Kidney epithelial cell (primary cell): ENCODE measurements around the gene MRPL37. TPM values are rescaled to one million over a fixed set of nuclear protein-coding genes. Genes with fewer than 3 reads are reported as not detected.

Experiments used
- DNase-seq: peaks from one replicate; pipeline ENCODE4 v3.0.0-alpha.2; 2010; ENCODE audit warnings: low read depth
- H3K27me3 ChIP-seq: 2 replicates; pipeline ENCODE4 v1.6.0; 2011; ENCODE audit warnings: low read length; ENCODE audit not compliant: control insufficient read depth, insufficient read depth
- H3K36me3 ChIP-seq: 2 replicates; pipeline ENCODE4 v1.5.1; 2011; ENCODE audit warnings: low read length; ENCODE audit not compliant: control insufficient read depth, insufficient read depth
- H3K4me3 ChIP-seq: 2 replicates; pipeline ENCODE4 v1.5.1; 2011; ENCODE audit warnings: low read depth, mild to moderate bottlenecking, control low read depth, low read length
- CTCF ChIP-seq: IDR thresholded peaks from 2 replicates; pipeline ENCODE4 v1.5.1; 2011; ENCODE audit warnings: mild to moderate bottlenecking, moderate library complexity, low read length, control low read depth, inconsistent platforms; ENCODE audit not compliant: insufficient read depth, poor library complexity, severe bottlenecking
- total RNA-seq: library from RNA; depleted of rRNA; stranded (reverse); fragments of >200 nt; gene quantifications from 2 replicates; pipeline ENCODE4 v1.2.3, GENCODE V29; 2015

Gene MRPL37
- total RNA-seq, 1 donor from 2014 or later: 124 TPM

DNA sequence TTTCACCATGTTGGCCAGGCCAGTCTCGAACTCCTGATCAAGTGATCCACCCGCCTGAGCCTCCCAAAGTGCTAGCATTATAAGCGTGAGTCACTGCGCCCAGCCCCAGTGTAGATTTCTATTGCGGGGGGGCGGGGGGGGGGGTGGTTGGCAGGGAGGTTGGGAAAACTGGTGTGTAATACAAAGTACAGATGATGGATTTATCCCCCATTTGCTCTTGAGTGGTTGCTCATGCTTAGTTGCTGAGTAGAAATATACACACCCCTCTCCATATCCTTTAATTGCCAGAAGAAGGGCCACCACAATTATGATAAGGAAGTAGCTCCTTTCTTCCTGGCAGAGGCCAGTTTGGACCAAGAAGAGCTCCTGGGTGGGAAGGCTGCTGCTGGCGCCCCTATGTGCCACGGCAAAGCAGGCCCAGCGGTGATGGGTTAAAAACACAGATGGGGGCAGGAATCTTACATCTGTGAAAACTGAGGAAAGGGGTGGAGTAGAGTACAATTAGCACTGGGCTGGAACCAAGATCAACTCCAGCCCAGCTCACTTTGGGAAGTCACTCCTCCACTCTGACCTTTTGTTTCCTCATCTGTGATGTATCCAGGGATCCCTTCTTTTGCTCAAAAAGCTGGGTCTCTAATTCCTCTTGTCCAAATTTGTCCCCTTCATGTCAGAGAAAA is 55.2 kb downstream of the MRPL37 start:
- no peaks in the 10 kb centered on the region for H3K36me3 ChIP-seq
- H3K27me3 ChIP-seq: no peaks in the 10 kb centered on the region
- TF ChIP-seq CTCF: no peak
- no peak overlapping the region for H3K4me3 ChIP-seq
- DNase-seq: no peak

DNA sequence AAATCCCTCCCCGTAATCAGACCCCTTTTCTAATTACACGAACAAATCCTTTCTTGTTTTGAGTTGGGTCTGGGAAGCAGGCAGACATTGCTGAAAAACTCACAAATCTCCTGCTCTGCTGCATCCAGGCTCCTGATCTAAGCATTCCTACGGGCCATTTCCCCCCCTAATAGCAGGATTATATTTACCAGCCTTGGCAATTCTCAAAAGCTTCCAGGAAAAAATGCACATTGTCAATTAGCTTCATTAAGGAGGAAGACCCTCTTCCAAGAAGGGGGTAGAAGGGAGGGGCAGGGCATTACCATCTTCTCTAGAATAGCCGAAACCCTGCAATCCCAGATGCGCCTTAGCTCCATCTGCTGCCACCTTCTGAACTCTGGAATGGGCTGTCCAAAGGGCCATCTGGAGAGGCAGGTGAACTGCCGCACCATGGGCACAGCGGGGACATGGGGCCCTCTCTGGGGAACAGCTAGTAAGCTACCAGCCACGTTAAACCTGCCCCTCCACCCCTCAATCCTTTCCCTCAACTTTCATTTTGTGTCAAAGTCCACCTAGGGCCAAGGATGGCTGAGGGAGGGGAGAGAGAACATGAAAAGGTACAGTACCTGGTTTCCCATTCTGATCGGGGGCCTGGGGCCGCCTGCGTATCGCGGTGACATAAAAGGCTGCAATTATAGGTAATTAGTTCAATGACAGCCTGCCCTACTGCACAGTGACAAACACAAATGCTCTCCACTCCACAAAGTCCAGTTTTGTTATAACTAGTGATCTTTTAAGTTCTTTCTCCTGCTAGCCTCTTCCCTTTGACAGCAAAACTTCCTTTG is 56.8 kb downstream of the MRPL37 start:
- TF ChIP-seq CTCF: no peak
- DNase-seq: no peak
- H3K36me3 ChIP-seq: no peaks in the 10 kb centered on the region
- no peak overlapping the region for H3K4me3 ChIP-seq
- no peaks in the 10 kb centered on the region for H3K27me3 ChIP-seq

GRCh38 chr1:54257346-54257620 is 57.3 kb downstream of the MRPL37 start:
- H3K36me3 ChIP-seq: no peaks in the 10 kb centered on the region
- H3K4me3 ChIP-seq: no peak overlapping the region
- no peak for DNase-seq
- no peak for TF ChIP-seq CTCF
- H3K27me3 ChIP-seq: no peaks in the 10 kb centered on the region

- no peak for TF ChIP-seq CTCF
- Histone ChIP-seq H3K36me3 (no peaks in the 10 kb centered on the region), H3K27me3 (no peaks in the 10 kb centered on the region), H3K4me3 (no peak overlapping the region)
- no peak for DNase-seq
These were observed 57.9 kb downstream of the MRPL37 start for GRCh38 chr1:54257876-54258275.

DNA sequence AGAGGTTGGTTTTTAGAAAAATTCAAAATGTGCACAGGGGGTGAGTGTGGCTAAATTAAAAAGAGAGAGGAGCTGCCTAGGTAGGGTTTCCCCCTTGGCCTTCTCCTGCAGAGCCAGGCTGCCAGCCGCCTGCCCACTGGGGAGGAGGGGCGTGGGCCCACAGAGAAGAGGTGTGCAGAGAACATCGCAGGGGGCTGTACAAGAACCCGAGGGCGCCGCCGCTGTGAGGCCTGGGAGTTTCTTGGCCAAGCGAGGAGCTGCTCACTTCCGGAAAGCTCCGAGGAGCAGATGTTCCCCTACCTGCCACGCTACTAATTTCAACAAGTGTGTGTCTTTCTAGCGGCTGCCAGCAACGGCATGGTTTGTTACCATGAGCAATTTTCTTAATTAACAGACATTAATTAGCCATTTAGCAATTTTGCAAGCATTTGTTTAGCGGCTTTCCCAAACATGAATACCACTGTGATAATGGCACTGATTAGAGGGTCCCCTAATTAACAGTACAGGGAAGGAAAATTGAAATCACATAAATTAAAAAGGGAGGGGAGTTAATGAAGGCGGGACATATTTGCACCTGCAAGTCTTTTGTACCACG is 59.7 kb downstream of the MRPL37 start:
- no peak for DNase-seq
- Histone ChIP-seq H3K27me3 (no peaks in the 10 kb centered on the region), H3K4me3 (no peak overlapping the region), H3K36me3 (no peaks in the 10 kb centered on the region)
- TF ChIP-seq CTCF: no peak

DNA sequence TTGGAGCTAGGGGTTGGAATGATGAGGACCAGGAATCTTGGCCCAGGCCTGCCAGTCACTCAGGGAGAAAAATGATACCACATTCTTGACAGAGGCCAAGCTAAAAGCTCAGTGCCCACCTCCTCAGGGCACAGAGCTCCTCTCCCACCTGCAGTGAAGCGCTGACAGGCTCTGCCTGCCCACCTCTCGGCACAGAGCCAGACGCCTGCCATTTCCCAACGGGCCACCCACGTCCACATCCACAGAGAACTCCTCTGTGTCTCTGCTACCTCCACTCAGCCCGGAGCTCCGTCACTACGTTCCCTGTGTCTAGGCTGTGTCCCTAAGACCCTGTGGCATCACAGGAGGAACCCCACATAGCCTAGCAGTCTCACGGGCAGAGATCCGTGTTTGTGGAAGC is 60.8 kb downstream of the MRPL37 start:
- Histone ChIP-seq H3K36me3 (no peaks in the 10 kb centered on the region), H3K27me3 (no peaks in the 10 kb centered on the region), H3K4me3 (no peak overlapping the region)
- no peak for TF ChIP-seq CTCF
- DNase-seq: no peak
